GM04503 (cell line): ENCODE data around the gene CACNA2D1.
"Not testable (repeated sequence)": the region's sequence is repeated elsewhere in the genome, so short reads cannot be mapped to it uniquely, and the experiment has no call there.

Experiments used
- DNase-seq: peaks from one replicate; pipeline ENCODE4 v3.0.0-alpha.2; 2012; ENCODE audit warnings: low read depth

The CACNA2D1 gene

GRCh38 chr7:82393076-82393839 is 50.3 kb downstream of the CACNA2D1 start:
- no peak for DNase-seq

- DNase-seq: no peak
These were observed 52.6 kb downstream of the CACNA2D1 start for GRCh38 chr7:82390936-82391335.

GRCh38 chr7:82389876-82390275 is 53.7 kb downstream of the CACNA2D1 start:
- DNase-seq: no peak

GRCh38 chr7:82388138-82388537 is 55.4 kb downstream of the CACNA2D1 start:
- no peak for DNase-seq

- not testable (repeated sequence) for DNase-seq
These were observed 57.0 kb downstream of the CACNA2D1 start for GRCh38 chr7:82386571-82386970.

- DNase-seq: no peak
These were observed 58.8 kb downstream of the CACNA2D1 start for GRCh38 chr7:82384779-82385178.

- DNase-seq: no peak
These were observed 59.5 kb downstream of the CACNA2D1 start for GRCh38 chr7:82384051-82384464.

- DNase-seq: no peak
These were observed 61.3 kb downstream of the CACNA2D1 start for GRCh38 chr7:82382276-82382675.

GRCh38 chr7:82376739-82377138 is 66.8 kb downstream of the CACNA2D1 start:
- DNase-seq: no peak

GRCh38 chr7:82375713-82376112 is 67.9 kb downstream of the CACNA2D1 start:
- DNase-seq: no peak

- no peak for DNase-seq
These were observed 68.4 kb downstream of the CACNA2D1 start for GRCh38 chr7:82375129-82375528.

GRCh38 chr7:82373926-82374635 is 69.5 kb downstream of the CACNA2D1 start:
- DNase-seq: no peak

- no peak for DNase-seq
These were observed 78.9 kb downstream of the CACNA2D1 start for GRCh38 chr7:82364671-82365070.

- no peak for DNase-seq
These were observed 79.5 kb downstream of the CACNA2D1 start for GRCh38 chr7:82364048-82364447.

- DNase-seq: peak; percentile 19
These were observed 81.4 kb downstream of the CACNA2D1 start for GRCh38 chr7:82362129-82362706.

GRCh38 chr7:82360591-82361368 is 82.8 kb downstream of the CACNA2D1 start:
- DNase-seq: no peak

- no peak for DNase-seq
These were observed 84.2 kb downstream of the CACNA2D1 start for GRCh38 chr7:82359426-82359825.

- no peak for DNase-seq
These were observed 84.7 kb downstream of the CACNA2D1 start for GRCh38 chr7:82358923-82359322.

- no peak for DNase-seq
These were observed 85.5 kb downstream of the CACNA2D1 start for GRCh38 chr7:82358009-82358578.

- no peak for DNase-seq
These were observed 95.3 kb downstream of the CACNA2D1 start for GRCh38 chr7:82348251-82348650.

- DNase-seq: no peak
These were observed 95.8 kb downstream of the CACNA2D1 start for GRCh38 chr7:82347808-82348207.

- no peak for DNase-seq
These were observed 97.7 kb downstream of the CACNA2D1 start for GRCh38 chr7:82345886-82346285.
